Measurements from ENCODE around the gene TMEM182.
A peak's percentile ranks its signal among the peaks of the same experiment; 100 is the strongest.

DNA sequence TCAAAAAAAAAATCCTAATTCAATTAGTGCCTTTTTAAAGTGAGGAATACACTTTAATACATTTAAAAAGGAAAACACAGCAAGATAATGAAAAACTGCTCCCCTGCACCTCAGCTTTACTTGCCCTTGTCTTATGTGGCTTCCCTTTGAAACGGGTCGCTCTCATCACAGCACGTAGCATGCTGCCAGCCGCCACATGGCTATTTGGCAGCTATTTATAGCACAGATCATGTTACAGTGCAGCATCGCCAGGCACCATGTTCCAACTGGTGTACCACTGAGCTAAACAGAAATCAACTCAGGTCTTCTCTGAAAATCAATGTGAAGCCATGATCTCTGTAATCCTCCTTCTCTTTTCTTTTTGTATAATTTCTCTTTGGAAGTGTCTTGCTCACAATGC is 65.1 kb downstream of the TMEM182 start:
- no peak for TF ChIP-seq RAD21 (conservative IDR thresholded peaks at IDR 0.05)
- TF ChIP-seq, protein P1, sequence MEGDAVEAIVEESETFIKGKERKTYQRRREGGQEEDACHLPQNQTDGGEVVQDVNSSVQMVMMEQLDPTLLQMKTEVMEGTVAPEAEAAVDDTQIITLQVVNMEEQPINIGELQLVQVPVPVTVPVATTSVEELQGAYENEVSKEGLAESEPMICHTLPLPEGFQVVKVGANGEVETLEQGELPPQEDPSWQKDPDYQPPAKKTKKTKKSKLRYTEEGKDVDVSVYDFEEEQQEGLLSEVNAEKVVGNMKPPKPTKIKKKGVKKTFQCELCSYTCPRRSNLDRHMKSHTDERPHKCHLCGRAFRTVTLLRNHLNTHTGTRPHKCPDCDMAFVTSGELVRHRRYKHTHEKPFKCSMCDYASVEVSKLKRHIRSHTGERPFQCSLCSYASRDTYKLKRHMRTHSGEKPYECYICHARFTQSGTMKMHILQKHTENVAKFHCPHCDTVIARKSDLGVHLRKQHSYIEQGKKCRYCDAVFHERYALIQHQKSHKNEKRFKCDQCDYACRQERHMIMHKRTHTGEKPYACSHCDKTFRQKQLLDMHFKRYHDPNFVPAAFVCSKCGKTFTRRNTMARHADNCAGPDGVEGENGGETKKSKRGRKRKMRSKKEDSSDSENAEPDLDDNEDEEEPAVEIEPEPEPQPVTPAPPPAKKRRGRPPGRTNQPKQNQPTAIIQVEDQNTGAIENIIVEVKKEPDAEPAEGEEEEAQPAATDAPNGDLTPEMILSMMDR (IDR thresholded peaks at IDR 0.05; ENCODE audit: poor library complexity, severe bottlenecking), result no peak
- no peak for TF ChIP-seq TAF1 (IDR thresholded peaks at IDR 0.05; ENCODE audit: low read depth)
- TF ChIP-seq EZH2 (IDR thresholded peaks at IDR 0.05; ENCODE audit: borderline replicate concordance, insufficient read depth, low read length, poor library complexity, severe bottlenecking), result no peak
- TF ChIP-seq SMC3 (conservative IDR thresholded peaks at IDR 0.05; ENCODE audit: poor library complexity), result no peak
- TF ChIP-seq POLR2AphosphoS5 (IDR thresholded peaks at IDR 0.05), result peak; percentile 94
- TF ChIP-seq EP300 (conservative IDR thresholded peaks at IDR 0.05; ENCODE audit: poor library complexity, severe bottlenecking), result peak; percentile 33

Measured in neural cell (in vitro differentiated cells).